Subcutaneous adipose tissue (tissue), 4 donors: ENCODE measurements around the gene RNH1. TPM values are rescaled to one million over a fixed set of nuclear protein-coding genes. Genes with fewer than 3 reads are reported as not detected.

Source experiments
- total RNA-seq, 4 donors: library from RNA; depleted of rRNA; stranded (reverse); fragments of >200 nt; gene quantifications; one replicate each; pipeline ENCODE4 v1.1.0, GENCODE V29; 2016
- TF ChIP-seq, protein P1 (sequence below): fragments of 450-650 bp; IDR thresholded peaks from one replicate; pipeline ENCODE4 v1.5.1; 2016; ENCODE audit warnings: low read depth, mild to moderate bottlenecking, control low read depth, antibody characterized with exemption, moderate library complexity

The RNH1 gene
- total RNA-seq, 4 donors from 2014 or later, result 108 to 290 (median 245) TPM

DNA sequence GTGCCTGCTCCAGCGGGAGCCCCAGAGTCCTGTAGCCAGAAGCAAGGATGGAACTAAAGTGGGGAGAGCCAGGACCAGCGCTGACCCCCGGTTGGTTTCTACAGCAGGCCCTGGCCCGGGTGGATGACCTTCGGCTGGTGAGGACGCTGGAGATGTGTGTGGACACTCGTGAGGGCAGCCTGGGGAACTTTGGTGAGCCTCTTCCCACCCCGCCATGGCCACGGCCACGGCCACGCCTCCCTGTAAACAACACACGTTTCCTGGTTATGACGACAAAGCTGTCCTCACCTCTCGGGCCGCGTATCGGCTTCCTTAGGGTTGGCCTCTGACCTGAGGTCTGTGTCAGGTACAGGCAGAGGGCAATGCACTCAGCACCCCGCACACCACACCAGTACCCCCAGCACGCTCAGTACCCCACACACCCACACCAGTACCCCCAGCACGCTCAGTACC, 34.4 kb upstream of the RNH1 start:
- TF ChIP-seq, protein P1, sequence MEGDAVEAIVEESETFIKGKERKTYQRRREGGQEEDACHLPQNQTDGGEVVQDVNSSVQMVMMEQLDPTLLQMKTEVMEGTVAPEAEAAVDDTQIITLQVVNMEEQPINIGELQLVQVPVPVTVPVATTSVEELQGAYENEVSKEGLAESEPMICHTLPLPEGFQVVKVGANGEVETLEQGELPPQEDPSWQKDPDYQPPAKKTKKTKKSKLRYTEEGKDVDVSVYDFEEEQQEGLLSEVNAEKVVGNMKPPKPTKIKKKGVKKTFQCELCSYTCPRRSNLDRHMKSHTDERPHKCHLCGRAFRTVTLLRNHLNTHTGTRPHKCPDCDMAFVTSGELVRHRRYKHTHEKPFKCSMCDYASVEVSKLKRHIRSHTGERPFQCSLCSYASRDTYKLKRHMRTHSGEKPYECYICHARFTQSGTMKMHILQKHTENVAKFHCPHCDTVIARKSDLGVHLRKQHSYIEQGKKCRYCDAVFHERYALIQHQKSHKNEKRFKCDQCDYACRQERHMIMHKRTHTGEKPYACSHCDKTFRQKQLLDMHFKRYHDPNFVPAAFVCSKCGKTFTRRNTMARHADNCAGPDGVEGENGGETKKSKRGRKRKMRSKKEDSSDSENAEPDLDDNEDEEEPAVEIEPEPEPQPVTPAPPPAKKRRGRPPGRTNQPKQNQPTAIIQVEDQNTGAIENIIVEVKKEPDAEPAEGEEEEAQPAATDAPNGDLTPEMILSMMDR, result no peak

DNA sequence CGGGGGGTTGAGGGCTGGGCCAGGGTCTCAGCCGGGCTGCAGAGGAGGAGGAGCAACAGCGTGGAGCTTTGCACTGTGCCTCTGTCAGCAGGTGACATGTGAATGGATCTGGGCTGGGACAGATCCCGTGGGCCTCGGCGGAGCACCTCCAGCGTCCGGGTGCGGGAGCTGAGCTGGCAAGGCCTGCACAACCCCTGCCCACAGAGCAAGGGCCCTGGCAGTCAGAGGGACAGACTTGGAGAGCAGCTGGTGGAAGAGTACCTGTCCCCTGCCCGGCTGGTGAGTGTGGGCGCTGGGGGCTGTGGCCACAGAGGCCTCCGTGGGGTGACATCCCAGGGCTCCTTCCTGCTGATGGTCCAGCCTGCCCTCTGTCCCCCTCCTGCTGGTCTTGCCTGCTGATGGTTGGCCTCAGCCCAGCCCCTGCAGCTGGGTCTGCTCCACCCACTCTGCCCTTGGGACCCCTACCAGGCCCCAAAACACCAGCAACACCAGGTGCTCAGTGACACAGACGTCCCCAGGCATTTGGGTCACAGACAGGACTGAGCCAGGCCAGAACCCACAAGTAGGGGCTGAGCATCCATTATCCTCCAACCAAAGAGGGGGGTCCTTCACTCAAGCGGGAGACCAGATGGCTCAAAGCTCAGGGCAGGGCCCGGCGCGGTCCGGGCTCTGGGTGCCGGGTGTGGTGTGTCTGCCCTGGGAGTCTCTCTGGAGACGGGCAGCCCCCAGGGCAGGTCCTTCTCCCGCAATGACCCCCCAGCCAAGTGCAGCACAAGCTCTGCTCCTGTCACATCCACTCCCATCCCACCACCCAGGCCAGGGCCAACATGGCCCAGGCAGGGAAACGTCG, 33.8 kb upstream of the RNH1 start:
- TF ChIP-seq, protein P1, result no peak

DNA sequence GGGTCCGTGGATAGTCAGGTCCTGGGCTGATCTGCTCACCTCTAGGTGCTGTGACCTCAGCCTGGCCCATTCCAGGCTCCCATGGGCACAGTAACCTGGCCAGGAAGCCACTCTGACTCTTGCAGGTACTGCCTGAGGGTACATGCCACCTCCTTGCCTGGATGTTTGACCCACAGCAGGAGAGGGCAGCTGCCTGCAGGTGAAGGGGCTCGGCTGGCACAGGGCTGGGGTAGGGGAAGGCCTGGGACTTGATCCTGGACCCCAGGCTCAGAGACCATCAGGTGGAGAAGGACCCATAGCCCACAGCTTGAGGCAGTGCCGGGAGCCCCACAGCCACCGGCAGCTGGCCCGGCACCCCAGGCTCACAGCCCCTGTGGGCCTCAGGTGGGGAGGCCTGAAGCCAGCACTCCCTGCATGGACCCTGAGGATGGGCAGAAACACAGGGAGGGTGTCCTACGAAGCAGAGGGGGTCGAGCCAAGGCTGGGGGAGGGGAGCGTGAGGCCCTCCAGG, 33.0 kb upstream of the RNH1 start:
- TF ChIP-seq, protein P1, result no peak

DNA sequence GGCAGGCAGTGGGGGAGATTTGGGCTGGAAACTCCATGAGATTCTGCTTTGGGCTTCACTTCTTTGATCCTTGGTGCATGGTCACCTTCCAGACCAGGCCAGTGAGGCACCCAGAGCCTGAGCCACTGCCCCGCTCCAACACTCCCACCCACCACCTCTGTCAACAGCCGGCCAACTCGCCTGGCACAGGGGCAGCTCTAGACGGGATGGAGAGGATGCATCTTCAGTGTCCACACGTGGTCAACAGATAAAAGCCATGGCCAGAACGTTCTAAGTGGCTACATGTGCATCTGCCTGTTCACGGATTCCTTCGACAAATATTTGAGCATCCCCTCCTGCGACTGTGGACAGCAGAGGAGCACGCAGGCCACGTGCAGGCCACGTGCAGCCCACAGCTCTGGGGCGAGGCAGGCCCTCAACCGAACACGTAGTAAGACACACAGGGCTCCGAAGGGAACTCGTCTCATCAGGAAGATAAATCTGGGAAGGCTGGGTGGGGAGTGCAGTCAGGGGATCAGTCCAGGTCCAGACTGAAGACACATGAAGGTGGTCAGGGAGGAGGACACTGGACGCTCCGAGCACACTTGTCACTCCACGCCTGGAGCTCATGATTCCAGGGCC, 31.5 kb upstream of the RNH1 start:
- TF ChIP-seq, protein P1, result no peak

DNA sequence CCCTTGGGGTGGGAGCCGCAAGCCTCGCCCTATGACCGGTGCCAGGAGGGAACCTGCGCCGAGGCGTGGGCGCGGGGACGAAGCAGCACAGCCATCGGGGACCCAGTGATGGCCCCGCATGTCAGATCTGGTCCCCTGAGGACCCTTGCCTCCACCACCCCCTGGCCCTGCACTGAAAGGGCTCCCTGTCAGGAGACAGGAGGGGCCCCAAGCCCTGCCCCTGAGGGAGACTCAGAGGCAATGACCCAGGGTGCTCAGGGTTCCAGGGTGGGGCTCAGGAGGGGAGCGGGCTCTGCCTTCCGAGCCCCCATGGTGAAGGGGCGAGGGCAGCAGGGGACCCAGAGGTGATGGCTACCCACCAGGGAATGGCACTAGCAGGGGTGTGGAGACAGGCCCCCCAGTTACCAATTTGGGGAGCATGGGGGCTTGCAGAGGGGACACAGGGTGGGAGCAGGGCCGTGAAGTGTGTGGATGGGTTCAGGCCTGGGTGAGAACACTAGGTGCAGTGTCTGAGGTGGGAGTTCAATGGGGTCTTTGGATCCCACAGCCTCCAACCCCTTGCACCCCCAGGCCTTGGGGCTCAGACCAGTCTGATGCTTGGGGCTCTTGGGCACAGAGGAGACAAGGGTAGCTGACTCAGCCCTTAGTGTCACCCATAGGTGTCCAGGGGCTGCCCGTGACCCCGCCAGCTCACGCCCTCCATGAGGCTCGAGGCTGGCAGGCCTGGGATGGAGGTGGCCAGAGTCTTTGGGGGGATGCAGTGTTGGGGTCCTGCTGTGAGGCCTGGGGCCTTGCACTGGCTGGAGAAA, 30.8 kb upstream of the RNH1 start:
- TF ChIP-seq, protein P1, result no peak

DNA sequence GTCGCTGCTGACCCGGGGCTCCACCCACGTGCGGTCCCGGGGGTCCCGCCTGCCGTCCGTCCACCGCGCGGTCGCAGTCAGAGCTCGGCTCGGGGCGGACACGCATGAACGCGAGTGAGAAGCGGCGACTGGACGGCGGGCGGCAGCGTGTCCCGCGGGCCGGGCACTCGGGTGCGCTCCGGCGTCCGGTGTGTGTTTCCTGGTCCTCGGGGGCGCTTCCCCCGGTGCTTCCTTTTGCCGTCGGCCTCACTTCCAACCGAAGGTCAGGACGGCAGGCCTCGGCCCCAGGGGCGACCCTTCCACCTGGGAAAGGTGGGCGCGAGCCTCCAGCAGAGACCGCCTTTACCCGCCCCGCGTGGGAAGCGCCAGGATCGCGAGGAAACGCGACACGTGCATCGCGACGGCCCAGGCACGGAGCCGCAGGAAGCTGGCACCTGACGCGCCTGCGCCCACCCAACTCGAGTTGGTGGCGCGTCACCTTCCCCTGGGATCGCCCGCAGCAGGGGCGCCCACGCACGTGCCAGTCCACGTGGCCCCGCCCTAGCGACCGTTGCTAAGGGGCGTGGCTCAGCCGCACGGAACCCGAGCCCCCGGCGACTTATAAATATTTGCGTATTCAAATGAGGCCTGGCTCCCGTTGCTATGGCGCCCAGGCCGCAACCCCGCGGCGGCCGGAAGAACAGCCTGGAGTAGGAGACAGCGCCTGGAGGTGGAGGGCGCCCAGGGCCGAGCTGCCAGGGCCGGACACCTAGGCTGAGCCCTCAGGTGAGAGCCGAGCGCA, 30.0 kb upstream of the RNH1 start, which contains the start of gene LRRC56:
Gene LRRC56 (plus strand): TSS at position 687 of the 781 bp plus-strand sequence. CDS start 3,158 bp downstream, outside the sequence.
- TF ChIP-seq, protein P1, result no peak
